ENCODE measurements around the gene TSHZ3.

Gene TSHZ3

DNA sequence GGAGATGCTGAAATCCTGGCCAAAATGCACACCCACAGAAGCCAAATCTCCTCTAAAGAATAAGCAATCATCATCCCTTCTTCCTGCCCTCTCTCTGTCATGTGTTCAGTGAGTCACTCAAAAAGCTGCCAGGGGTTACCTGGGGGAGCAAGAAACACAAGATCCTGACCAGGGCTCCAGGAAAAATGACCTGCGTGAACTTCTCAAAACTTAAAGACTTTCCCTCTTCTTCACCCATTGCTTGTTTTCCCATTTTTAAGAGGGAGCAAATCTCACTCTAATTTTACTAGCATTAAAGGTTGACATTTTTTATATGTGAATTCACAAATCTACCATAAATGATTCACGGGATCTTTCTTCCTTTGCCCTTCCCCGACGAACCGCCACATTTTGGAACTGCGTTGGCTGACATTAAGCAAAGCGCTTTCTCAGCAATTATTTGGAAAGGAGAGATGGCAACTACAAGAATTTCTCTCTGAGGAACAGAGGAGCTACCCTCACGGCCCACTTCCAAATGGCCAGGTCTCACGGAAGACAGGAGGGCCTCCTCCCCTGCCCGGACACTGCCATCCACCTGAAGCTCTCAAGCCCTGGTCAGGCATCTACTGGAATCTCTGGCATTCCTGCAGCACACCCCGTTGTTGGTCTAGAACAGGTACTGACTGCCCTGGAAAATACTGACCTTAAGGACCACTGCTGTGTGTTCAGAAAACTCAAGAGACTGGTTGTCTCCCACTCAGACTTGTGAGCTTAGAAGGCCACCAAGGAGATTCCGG is 14.2 kb downstream of the TSHZ3 start:
- no peak for DNase-seq
- peaks cover 26% of the 10 kb centered on the region for H3K27me3 Mint-ChIP-seq
- no peaks in the 10 kb centered on the region for H3K9me3 Mint-ChIP-seq
- peaks cover 14% of the 10 kb centered on the region for H3K4me1 Mint-ChIP-seq
- H3K27ac Mint-ChIP-seq = no peak overlapping the region
- H3K36me3 Mint-ChIP-seq (ENCODE audit: low read depth) = no peaks in the 10 kb centered on the region
- ATAC-seq = no peak
- H3K4me3 Mint-ChIP-seq = no peak overlapping the region

DNA sequence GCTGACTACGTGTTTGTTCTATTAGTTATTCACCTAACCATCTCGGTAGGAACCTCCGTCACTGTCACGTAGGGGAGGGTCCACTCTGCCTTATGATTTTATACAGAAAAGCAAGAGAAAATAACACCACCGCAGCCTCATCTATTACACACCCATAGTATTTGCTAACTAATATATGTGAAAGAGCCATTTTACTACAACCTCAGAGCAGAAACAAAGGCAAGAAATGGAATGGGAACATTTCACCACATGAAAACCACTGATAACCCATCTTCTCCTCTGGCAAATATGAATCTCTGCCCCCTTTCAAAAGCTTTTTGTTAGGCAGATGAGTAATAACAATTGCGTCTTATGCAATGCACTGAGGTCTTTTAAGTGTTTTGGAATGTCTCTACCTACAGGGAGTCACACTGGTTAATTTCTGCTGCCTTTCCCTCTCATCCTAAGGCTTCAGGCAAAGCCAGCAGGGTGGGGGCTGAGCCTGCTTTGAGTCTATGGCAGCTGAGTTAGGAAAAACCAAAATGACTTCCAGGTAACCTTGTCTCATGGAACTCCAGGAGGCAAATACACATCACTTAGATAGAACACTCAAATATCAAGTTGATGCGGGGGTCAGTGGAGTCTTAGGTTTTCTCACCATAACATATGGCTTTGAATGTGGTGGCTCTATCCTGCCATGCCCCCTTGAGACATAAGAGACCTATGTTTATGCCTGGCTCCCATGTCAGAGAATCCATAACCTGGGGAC is 15.0 kb downstream of the TSHZ3 start:
- no peaks in the 10 kb centered on the region for H3K9me3 Mint-ChIP-seq
- no peak overlapping the region for H3K4me3 Mint-ChIP-seq
- no peaks in the 10 kb centered on the region for H3K36me3 Mint-ChIP-seq (ENCODE audit: low read depth)
- H3K27me3 Mint-ChIP-seq = peaks cover 20% of the 10 kb centered on the region
- no peak overlapping the region for H3K27ac Mint-ChIP-seq
- ATAC-seq (no peak), DNase-seq (no peak)
- peaks cover 6% of the 10 kb centered on the region for H3K4me1 Mint-ChIP-seq

DNA sequence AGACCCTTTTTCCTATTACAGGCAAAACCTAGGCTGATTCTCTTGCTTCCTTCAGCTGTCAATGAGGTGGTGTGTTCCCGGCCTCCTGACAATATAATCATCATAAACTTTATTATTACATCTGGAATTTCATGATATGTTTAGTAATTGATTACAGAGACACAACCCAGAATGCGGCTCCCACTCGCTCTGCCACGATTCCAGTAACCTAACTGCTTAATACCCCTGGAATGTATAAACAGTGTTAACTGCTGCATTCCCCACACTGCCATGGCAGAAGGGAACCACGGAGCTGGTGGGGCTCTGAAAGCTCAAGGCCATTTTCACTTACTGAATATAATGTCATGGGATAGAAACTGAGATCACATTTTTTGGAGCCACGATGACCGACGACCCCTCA is 17.1 kb downstream of the TSHZ3 start:
- ATAC-seq = no peak
- H3K4me1 Mint-ChIP-seq = no peaks in the 10 kb centered on the region
- no peak for DNase-seq
- H3K9me3 Mint-ChIP-seq = no peaks in the 10 kb centered on the region
- H3K27me3 Mint-ChIP-seq = peaks cover 4% of the 10 kb centered on the region
- H3K4me3 Mint-ChIP-seq = no peak overlapping the region
- no peaks in the 10 kb centered on the region for H3K36me3 Mint-ChIP-seq (ENCODE audit: low read depth)
- H3K27ac Mint-ChIP-seq = no peak overlapping the region

DNA sequence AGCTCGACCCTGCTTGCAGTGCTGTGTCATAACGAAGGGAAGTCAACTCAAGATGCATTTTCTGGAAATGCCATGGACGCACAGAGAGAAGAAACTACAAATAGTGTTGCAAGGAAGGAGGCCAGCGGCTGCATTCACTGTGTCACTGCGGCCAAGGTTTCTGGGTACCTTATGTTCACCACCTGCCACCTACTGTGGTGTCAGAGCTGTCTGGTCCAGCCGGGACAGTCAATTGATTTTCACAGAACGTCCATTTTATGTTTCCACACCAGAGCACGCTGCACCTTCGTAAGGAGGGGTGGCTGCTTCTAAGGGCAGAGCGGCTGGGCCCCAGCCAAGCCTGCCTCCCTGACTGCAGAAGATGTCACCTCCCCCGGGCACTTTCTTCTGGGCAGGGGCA is 17.7 kb downstream of the TSHZ3 start:
- DNase-seq (no peak), ATAC-seq (no peak)
- Mint-ChIP-seq H3K27me3 (peaks cover 2% of the 10 kb centered on the region), H3K9me3 (no peaks in the 10 kb centered on the region), H3K36me3 (ENCODE audit: low read depth) (no peaks in the 10 kb centered on the region), H3K27ac (no peak overlapping the region), H3K4me1 (no peaks in the 10 kb centered on the region), H3K4me3 (no peak overlapping the region)

DNA sequence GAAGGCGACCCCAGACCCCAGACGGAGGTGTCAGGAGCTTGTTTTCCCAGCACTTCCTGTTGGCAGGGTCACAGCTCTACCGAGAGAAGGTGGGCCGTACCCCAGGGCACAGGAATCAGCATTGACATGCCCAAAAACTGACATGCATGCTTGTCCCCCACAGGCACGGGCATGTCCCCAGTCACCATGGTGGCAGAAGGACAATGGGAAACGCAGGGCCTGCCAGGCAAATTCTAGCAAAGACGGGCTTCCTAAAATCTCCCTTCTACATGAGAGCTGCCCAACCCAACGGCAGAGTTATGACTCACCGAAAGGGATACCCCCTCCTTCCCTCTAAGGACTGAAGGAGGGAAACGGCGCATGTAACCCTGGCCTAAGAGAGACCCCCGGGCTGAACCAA is 18.5 kb downstream of the TSHZ3 start:
- no peak for DNase-seq
- H3K9me3 Mint-ChIP-seq = no peaks in the 10 kb centered on the region
- H3K27me3 Mint-ChIP-seq = peaks cover 2% of the 10 kb centered on the region
- H3K36me3 Mint-ChIP-seq (ENCODE audit: low read depth) = no peaks in the 10 kb centered on the region
- no peak overlapping the region for H3K4me3 Mint-ChIP-seq
- H3K27ac Mint-ChIP-seq = no peak overlapping the region
- no peaks in the 10 kb centered on the region for H3K4me1 Mint-ChIP-seq
- ATAC-seq = no peak

DNA sequence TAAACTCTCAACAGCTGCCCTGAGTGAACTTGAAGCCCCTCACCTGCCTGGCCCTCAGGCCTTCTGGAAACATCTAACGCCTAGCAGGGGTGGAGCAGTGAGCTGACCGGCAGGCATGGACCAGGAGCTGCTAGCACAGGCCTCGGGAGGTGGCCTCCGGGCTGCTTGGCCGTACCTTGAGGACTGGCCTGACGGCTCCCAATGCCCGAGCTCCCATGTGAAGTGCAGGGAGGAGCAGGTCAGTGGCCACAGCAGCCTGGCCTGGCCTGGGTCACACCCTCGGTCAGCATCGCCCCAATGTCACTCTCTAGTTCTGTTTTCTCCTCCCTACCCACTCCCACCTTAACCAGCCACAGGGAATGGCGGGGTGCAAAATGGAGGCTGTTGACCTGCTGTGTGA is 19.0 kb downstream of the TSHZ3 start:
- Mint-ChIP-seq H3K4me3 (no peak overlapping the region), H3K36me3 (ENCODE audit: low read depth) (no peaks in the 10 kb centered on the region), H3K27me3 (peaks cover 2% of the 10 kb centered on the region), H3K4me1 (no peaks in the 10 kb centered on the region), H3K9me3 (no peaks in the 10 kb centered on the region), H3K27ac (no peak overlapping the region)
- DNase-seq (no peak), ATAC-seq (no peak)

DNA sequence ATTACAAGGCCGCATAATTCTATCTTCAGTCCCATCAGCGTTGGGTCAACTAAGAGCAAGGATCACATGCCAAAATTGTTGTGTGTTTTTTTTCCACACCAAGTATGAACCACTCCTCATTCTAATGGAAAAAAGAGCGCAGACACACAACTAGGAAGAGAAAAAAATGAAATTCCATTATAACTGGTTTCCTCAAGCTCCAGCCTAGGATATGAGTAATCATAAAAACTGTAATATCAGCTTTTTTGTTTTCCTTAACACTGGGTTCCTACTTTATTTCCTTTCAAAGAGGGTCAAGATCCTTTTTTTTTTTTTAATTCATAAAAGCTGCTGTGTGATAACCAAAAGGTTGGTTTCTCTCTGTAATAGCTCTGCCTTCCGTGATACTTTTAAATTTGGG is 19.4 kb downstream of the TSHZ3 start:
- Mint-ChIP-seq H3K36me3 (ENCODE audit: low read depth) (no peaks in the 10 kb centered on the region), H3K27me3 (peaks cover 2% of the 10 kb centered on the region), H3K27ac (no peak overlapping the region), H3K4me1 (no peaks in the 10 kb centered on the region), H3K4me3 (no peak overlapping the region), H3K9me3 (no peaks in the 10 kb centered on the region)
- DNase-seq = no peak
- no peak for ATAC-seq

DNA sequence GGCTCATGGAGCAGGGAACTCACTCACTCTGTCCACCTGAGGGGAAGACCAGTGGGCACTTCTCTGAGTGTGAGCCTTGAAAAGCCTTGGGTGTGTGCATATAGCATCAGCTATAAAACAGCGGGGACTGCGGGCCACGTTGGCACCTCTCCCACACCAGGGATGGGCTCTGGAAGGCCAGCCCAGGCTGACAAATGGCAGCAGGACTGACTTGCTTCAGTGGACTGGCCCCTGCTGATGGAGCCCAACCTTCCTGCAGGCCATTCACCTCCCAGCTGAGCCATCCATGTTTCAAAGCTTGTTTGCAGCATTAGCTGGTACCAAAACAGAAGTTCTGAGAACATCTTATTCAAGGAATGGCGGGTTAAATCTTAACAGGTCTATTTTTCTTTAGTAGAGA is 21.0 kb downstream of the TSHZ3 start:
- no peak overlapping the region for H3K27ac Mint-ChIP-seq
- ATAC-seq (no peak), DNase-seq (no peak)
- H3K27me3 Mint-ChIP-seq = no peaks in the 10 kb centered on the region
- no peaks in the 10 kb centered on the region for H3K36me3 Mint-ChIP-seq (ENCODE audit: low read depth)
- no peaks in the 10 kb centered on the region for H3K4me1 Mint-ChIP-seq
- H3K9me3 Mint-ChIP-seq = no peaks in the 10 kb centered on the region
- no peak overlapping the region for H3K4me3 Mint-ChIP-seq

DNA sequence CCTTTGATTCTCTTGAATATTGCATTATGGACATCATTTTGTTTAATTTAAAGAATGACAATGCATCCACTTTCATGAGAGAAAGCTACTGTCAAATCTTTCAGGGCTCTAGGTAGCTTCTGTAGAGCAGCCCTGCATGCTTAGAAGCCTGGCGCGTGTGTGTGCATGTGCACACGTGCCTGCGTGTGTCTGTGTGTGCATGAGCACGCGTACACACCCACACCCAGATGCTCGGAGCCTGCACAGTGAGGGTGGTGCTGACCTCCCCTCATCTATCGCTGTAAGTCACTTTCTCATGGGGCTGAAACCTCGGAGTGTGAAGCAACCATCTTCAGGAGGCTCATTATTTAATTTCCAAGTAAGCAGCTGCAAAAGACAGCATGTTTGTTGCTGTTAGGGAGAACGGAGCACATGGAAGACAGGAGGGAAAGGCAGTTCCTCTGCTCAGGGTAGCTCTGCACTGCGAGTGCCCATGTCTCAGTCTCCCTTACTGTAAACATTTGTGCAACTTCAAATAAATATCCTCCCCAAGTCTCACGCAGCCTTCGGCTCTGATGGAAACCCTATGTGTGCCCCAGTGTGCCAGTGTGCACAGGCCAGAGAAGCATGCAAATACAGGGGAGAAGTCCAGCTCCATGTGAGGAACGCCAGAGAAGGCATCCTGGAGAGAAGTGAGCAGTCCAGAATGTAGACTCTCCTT is 22.8 kb downstream of the TSHZ3 start:
- Mint-ChIP-seq H3K4me1 (no peaks in the 10 kb centered on the region), H3K36me3 (ENCODE audit: low read depth) (no peaks in the 10 kb centered on the region), H3K4me3 (no peak overlapping the region), H3K27me3 (no peaks in the 10 kb centered on the region), H3K27ac (no peak overlapping the region), H3K9me3 (no peaks in the 10 kb centered on the region)
- DNase-seq = no peak
- no peak for ATAC-seq

DNA sequence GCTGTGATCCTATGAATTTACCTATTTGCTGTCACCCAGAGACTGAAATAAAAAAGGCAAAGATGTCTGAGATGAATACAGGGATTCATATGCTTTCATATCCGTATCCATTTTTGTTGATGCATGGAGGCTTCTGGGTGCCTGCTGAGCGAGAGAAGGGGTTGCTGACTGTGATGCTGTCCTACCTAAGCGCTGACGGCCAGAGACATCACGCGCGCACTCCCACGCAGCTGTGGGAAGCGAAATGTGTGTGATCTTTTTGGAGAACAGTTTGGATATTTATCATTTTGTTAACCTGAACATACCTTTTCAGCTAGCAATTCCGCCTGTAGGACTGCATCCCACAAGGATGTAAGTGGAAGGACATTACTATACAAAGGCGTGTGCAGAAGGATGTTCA is 23.9 kb downstream of the TSHZ3 start:
- Mint-ChIP-seq H3K9me3 (no peaks in the 10 kb centered on the region), H3K4me3 (no peak overlapping the region), H3K27ac (no peak overlapping the region), H3K4me1 (no peaks in the 10 kb centered on the region), H3K36me3 (ENCODE audit: low read depth) (no peaks in the 10 kb centered on the region), H3K27me3 (no peaks in the 10 kb centered on the region)
- DNase-seq = no peak
- no peak for ATAC-seq

DNA sequence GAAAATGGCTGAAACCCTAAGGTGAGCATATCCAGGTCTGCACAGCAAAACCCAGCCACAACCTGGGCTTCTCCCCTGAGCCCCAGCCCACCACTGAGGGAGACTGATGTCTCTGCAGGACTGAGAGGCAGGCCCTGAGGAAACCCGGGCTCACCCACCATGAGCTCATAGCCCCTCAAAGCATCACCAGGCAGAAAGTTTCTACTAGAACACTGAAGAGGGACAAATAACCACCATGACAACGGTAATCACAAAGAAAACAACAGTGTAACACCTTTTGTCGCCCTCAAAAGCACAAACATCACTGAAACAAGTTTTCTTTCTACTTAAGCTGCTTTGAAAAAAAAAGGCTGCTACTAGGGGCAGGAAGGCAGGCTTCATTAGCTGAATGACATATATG is 29.8 kb downstream of the TSHZ3 start:
- no peak overlapping the region for H3K4me3 Mint-ChIP-seq
- no peaks in the 10 kb centered on the region for H3K9me3 Mint-ChIP-seq
- H3K36me3 Mint-ChIP-seq (ENCODE audit: low read depth) = no peaks in the 10 kb centered on the region
- peaks cover 1% of the 10 kb centered on the region for H3K27me3 Mint-ChIP-seq
- no peak overlapping the region for H3K27ac Mint-ChIP-seq
- H3K4me1 Mint-ChIP-seq = no peaks in the 10 kb centered on the region
- DNase-seq (no peak), ATAC-seq (no peak)

DNA sequence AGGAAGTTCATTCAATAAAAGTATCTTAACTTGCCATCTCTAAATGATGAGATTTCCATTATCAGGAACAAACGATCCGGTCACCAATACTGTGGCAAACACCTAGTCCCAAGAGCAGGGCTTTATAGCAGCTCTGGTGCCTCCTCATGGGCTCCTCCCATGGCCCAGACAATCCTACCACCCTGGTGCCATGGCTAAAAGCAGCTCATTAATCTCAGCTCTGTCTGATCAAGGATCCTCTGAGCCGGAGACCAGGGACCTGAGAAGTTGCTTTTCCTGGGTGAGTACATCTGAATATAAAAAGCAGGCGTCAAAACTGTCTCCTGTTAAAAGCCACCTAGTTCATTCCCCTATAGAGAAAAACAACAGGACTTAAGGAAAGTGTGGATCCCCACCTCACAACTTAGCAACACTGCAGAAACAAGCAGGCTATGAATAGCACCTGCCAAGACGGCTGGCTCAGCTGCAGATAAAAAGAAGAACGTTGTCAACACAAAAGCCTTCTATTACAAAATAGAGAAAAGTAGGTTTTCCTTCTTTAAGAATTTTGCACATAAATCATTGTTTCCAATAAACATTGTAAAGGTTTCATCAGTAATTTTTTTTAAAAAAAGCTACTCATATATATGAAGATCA is 30.3 kb downstream of the TSHZ3 start:
- H3K27ac Mint-ChIP-seq = no peak overlapping the region
- peaks cover 1% of the 10 kb centered on the region for H3K27me3 Mint-ChIP-seq
- no peak overlapping the region for H3K4me3 Mint-ChIP-seq
- H3K9me3 Mint-ChIP-seq = no peaks in the 10 kb centered on the region
- no peaks in the 10 kb centered on the region for H3K4me1 Mint-ChIP-seq
- ATAC-seq = no peak
- no peaks in the 10 kb centered on the region for H3K36me3 Mint-ChIP-seq (ENCODE audit: low read depth)
- no peak for DNase-seq

DNA sequence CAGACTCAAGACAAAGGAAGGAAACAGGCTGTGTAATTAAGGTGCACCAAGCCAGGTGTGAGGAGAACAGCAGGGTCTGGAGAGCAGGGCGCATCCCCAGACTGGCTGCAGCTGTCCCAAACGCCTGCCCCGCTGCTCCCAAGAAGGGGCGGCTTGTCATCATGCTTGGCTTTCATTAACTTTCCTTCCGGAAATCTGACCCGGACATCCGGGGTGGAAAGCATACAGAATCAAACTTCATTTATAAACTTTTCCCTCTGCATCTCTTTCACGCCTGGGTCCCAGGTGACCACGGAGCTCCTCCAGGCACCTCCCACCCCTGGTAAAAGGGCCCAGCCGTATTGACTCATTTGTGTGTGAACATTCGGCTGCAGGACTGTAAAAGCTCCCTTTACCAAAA is 31.7 kb downstream of the TSHZ3 start:
- ATAC-seq = no peak
- Mint-ChIP-seq H3K27me3 (peaks cover 1% of the 10 kb centered on the region), H3K4me1 (no peaks in the 10 kb centered on the region), H3K36me3 (ENCODE audit: low read depth) (no peaks in the 10 kb centered on the region), H3K9me3 (no peaks in the 10 kb centered on the region), H3K27ac (no peak overlapping the region), H3K4me3 (no peak overlapping the region)
- no peak for DNase-seq

DNA sequence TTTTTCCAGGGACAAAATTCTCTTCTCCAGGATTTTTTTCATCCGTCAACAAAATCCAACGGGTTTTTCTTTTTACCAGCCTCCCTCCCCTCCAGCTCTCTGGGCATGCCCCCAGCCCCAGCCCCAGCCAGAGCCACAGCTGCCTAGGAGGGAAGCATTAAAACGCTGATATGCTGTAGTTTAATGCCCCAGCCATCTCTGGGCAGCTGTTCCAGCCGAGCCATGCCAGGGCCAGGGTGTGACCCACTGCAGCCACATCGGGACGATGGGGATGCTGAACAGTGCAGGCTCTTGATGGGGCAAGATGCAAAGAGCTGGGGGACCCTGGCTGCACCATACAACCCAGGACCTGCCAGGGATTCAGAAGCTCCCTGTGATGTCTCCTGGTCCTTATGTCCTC is 32.1 kb downstream of the TSHZ3 start:
- ATAC-seq = no peak
- peaks cover 1% of the 10 kb centered on the region for H3K27me3 Mint-ChIP-seq
- peaks cover 4% of the 10 kb centered on the region for H3K4me1 Mint-ChIP-seq
- no peak overlapping the region for H3K4me3 Mint-ChIP-seq
- H3K36me3 Mint-ChIP-seq (ENCODE audit: low read depth) = no peaks in the 10 kb centered on the region
- no peaks in the 10 kb centered on the region for H3K9me3 Mint-ChIP-seq
- no peak for DNase-seq
- H3K27ac Mint-ChIP-seq = no peak overlapping the region

Data from activated naive CD8-positive, alpha-beta T cell treated with anti-CD3 and anti-CD28 coated beads, Interleukin-2, amount 50 U/mL, for 24 hours (primary cell).